Bronchial epithelial cell (primary cell): ENCODE results near the gene NDRG4. TPM values are rescaled to one million over a fixed set of nuclear protein-coding genes. Genes with fewer than 3 reads are reported as not detected.

Source experiments
- DNase-seq: peaks from one replicate; pipeline ENCODE4 v3.0.0-alpha.2; 2010; ENCODE audit warnings: low read depth
- FAIRE-seq: peaks from 2 replicates; lab custom pipeline; 2011; peaks lifted over from hg19 to GRCh38; lab: Jason Lieb, UNC
- H3K27me3 ChIP-seq: 2 replicates; pipeline ENCODE4 v1.5.1; 2011; ENCODE audit warnings: low read length; ENCODE audit not compliant: control insufficient read depth, insufficient read depth
- H3K36me3 ChIP-seq: 2 replicates; pipeline ENCODE4 v1.5.1; 2011; ENCODE audit warnings: low read length; ENCODE audit not compliant: control insufficient read depth, insufficient read depth
- H3K4me3 ChIP-seq: 2 replicates; pipeline ENCODE4 v1.5.1; 2011; ENCODE audit warnings: mild to moderate bottlenecking, low read depth, low read length, control low read depth
- CTCF ChIP-seq: IDR thresholded peaks from 2 replicates; pipeline ENCODE4 v1.5.1; 2011; ENCODE audit warnings: mild to moderate bottlenecking, moderate library complexity, low read length, control low read depth, inconsistent platforms; ENCODE audit not compliant: insufficient read depth, severe bottlenecking
- total RNA-seq: library from RNA; depleted of rRNA; stranded (reverse); fragments of >200 nt; gene quantifications from 2 replicates; pipeline ENCODE4 v1.2.1, GENCODE V29; 2014

NDRG4 gene
- total RNA-seq, 1 donor from 2014 or later, result 2.6 TPM

- H3K36me3 ChIP-seq, result no peaks in the 10 kb centered on the region
- H3K4me3 ChIP-seq, result no peak overlapping the region
- FAIRE-seq (no peak), DNase-seq (no peak)
- no peaks in the 10 kb centered on the region for H3K27me3 ChIP-seq
- no peak for TF ChIP-seq CTCF
Observed at GRCh38 chr16:58492735-58493134, 7.2 kb upstream of the NDRG4 start.

- FAIRE-seq, result no peak
- no peak for TF ChIP-seq CTCF
- Histone ChIP-seq H3K4me3 (no peak overlapping the region), H3K36me3 (no peaks in the 10 kb centered on the region), H3K27me3 (no peaks in the 10 kb centered on the region)
- DNase-seq, result no peak
Observed at GRCh38 chr16:58493756-58494431, 6.0 kb upstream of the NDRG4 start.

GRCh38 chr16:58494981-58495520 lies 4.9 kb upstream of the NDRG4 start:
- peak; percentile 85 for DNase-seq
- H3K36me3 ChIP-seq, result no peaks in the 10 kb centered on the region
- H3K4me3 ChIP-seq, result no peak overlapping the region
- FAIRE-seq, result no peak
- H3K27me3 ChIP-seq, result no peaks in the 10 kb centered on the region
- TF ChIP-seq CTCF, result peak; percentile 52

- DNase-seq (no peak), FAIRE-seq (no peak)
- Histone ChIP-seq H3K27me3 (no peaks in the 10 kb centered on the region), H3K4me3 (no peak overlapping the region), H3K36me3 (no peaks in the 10 kb centered on the region)
- TF ChIP-seq CTCF, result no peak
Observed at GRCh38 chr16:58495521-58496331, 4.2 kb upstream of the NDRG4 start.

- FAIRE-seq (no peak), DNase-seq (no peak)
- no peaks in the 10 kb centered on the region for H3K36me3 ChIP-seq
Observed at GRCh38 chr16:58497468-58497867, 2.5 kb upstream of the NDRG4 start.

More at GRCh38 chr16:58497468-58497867, 2.5 kb upstream of the NDRG4 start:
- no peak overlapping the region for H3K4me3 ChIP-seq
- H3K27me3 ChIP-seq, result peaks cover 2% of the 10 kb centered on the region
- TF ChIP-seq CTCF, result no peak
